Cortex of kidney (tissue), 1 donor: ENCODE measurements around the gene C8G.

ENCODE experiments used
- DNase-seq: peaks from one replicate; lab custom pipeline; 2025; lab: John Stamatoyannopoulos, UW

C8G gene

GRCh38 chr9:136968333-136969127 lies 23.5 kb downstream of the C8G start:
- no peak for DNase-seq

GRCh38 chr9:136969150-136969549 lies 24.1 kb downstream of the C8G start:
- DNase-seq = no peak

- DNase-seq = no peak
These were observed 24.7 kb downstream of the C8G start for GRCh38 chr9:136969774-136970173.

- no peak for DNase-seq
These were observed 25.3 kb downstream of the C8G start for GRCh38 chr9:136970361-136970760.

- no peak for DNase-seq
These were observed 26.7 kb downstream of the C8G start for GRCh38 chr9:136971746-136972145.

GRCh38 chr9:136972335-136972734 lies 27.3 kb downstream of the C8G start:
- DNase-seq = no peak

- no peak for DNase-seq
These were observed 27.7 kb downstream of the C8G start for GRCh38 chr9:136972743-136973142.

GRCh38 chr9:136973618-136974617 lies 28.9 kb downstream of the C8G start:
- no peak for DNase-seq

GRCh38 chr9:136974817-136975535 lies 29.9 kb downstream of the C8G start:
- DNase-seq = no peak

- no peak for DNase-seq
These were observed 30.6 kb downstream of the C8G start for GRCh38 chr9:136975644-136976043.

- DNase-seq = no peak
These were observed 32.2 kb downstream of the C8G start, which contains the start of gene PTGDS for GRCh38 chr9:136977223-136977622. Gene PTGDS, plus strand, starts transcription at chr9:136977504. Its CDS starts 75 bp downstream, at chr9:136977579.

- DNase-seq = no peak
These were observed 32.6 kb downstream of the C8G start for GRCh38 chr9:136977649-136978072.

GRCh38 chr9:136978073-136978864 lies 33.2 kb downstream of the C8G start:
- DNase-seq = no peak

GRCh38 chr9:136978865-136979544 lies 34.0 kb downstream of the C8G start:
- DNase-seq = no peak

- no peak for DNase-seq
These were observed 34.9 kb downstream of the C8G start for GRCh38 chr9:136979769-136980587.

GRCh38 chr9:136980669-136981478 lies 35.8 kb downstream of the C8G start:
- no peak for DNase-seq

- no peak for DNase-seq
These were observed 36.7 kb downstream of the C8G start for GRCh38 chr9:136981588-136982231.
